PC-3 (cell line): ENCODE results near the gene VPS8. TPM values are rescaled to one million over a fixed set of nuclear protein-coding genes. Genes with fewer than 3 reads are reported as not detected.

ENCODE experiments used
- ATAC-seq: fragments of 200-7000 bp; cut with Tn5 transposase; 2 replicates; pipeline ENCODE4 v1.9.1; 2020; ENCODE audit warnings: mild to moderate bottlenecking, moderate library complexity
- BruUV-seq: library from RNA; stranded (reverse); fragments of 400-500 nt; replicated peaks from 2 replicates; lab custom pipeline; 2021; lab: Mats Ljungman, UMichigan
- CTCF ChIA-PET: fragments of 300-600 bp; sonication (Branson Sonifier 250); formaldehyde crosslinking; loops from one replicate; lab custom pipeline; 2022; ENCODE audit warnings: antibody characterized with exemption; lab: Charles Lee
- POLR2A ChIA-PET: fragments of 300-600 bp; sonication (Branson Sonifier 250); formaldehyde crosslinking; loops from one replicate; lab custom pipeline; 2022; ENCODE audit warnings: antibody characterized with exemption; ENCODE audit not compliant: unreplicated experiment; lab: Charles Lee
- DNase-seq: peaks from one replicate; pipeline ENCODE4 v3.0.0-alpha.2; 2015
- H2AFZ ChIP-seq: fragments of 300-600 bp; sonication (generic); 2 replicates; pipeline ENCODE4 v1.6.0; 2016; ENCODE audit warnings: antibody characterized with exemption, low read length
- H3F3A ChIP-seq: fragments of 300-600 bp; sonication (generic); one replicate; pipeline ENCODE4 v1.6.0; 2017; ENCODE audit warnings: antibody characterized with exemption, low read length, control low read depth, mild to moderate bottlenecking; ENCODE audit not compliant: unreplicated experiment
- H3K27ac ChIP-seq: fragments of 300-600 bp; sonication (generic); 2 replicates; pipeline ENCODE4 v1.5.1; 2016; ENCODE audit warnings: mild to moderate bottlenecking, low read length
- H3K27me3 ChIP-seq: fragments of 300-600 bp; sonication (generic); 2 replicates; pipeline ENCODE4 v1.6.1; 2016; ENCODE audit warnings: low read length, mixed read lengths
- H3K36me3 ChIP-seq: fragments of 300-600 bp; sonication (generic); 2 replicates; pipeline ENCODE4 v1.6.1; 2016; ENCODE audit warnings: low read depth, mixed run types, low read length, mixed read lengths
- H3K4me1 ChIP-seq: fragments of 300-600 bp; sonication (generic); 2 replicates; pipeline ENCODE4 v1.5.1; 2016; ENCODE audit warnings: low read length; ENCODE audit not compliant: insufficient read depth
- H3K4me2 ChIP-seq: fragments of 300-600 bp; sonication (generic); 2 replicates; pipeline ENCODE4 v1.6.0; 2016; ENCODE audit warnings: low read length
- H3K4me3 ChIP-seq: fragments of 300-600 bp; sonication (generic); 2 replicates; pipeline ENCODE4 v1.5.1; 2016; ENCODE audit warnings: mild to moderate bottlenecking, low read length, mixed read lengths
- H3K79me2 ChIP-seq: fragments of 300-600 bp; sonication (generic); 2 replicates; pipeline ENCODE4 v1.6.1; 2017; ENCODE audit warnings: low read length, mixed read lengths
- H3K9ac ChIP-seq: fragments of 300-600 bp; sonication (generic); 2 replicates; pipeline ENCODE4 v1.6.0; 2016; ENCODE audit warnings: mild to moderate bottlenecking, low read length
- H3K9me2 ChIP-seq: fragments of 300-600 bp; sonication (generic); replicated peaks from 2 replicates; pipeline ENCODE4 v1.6.1; 2016; ENCODE audit warnings: mixed run types, low read length, mixed read lengths
- H3K9me3 ChIP-seq: fragments of 300-600 bp; sonication (generic); 2 replicates; pipeline ENCODE4 v1.6.1; 2016; ENCODE audit warnings: low read length, mixed read lengths
- H4K20me1 ChIP-seq: fragments of 300-600 bp; sonication (generic); 2 replicates; pipeline ENCODE4 v1.6.1; 2016; ENCODE audit warnings: low read length, mixed read lengths
- EZH2 ChIP-seq: fragments of 300-600 bp; sonication (generic); IDR thresholded peaks from one replicate; pipeline ENCODE4 v1.6.1; 2017; ENCODE audit warnings: antibody characterized with exemption, mild to moderate bottlenecking, low read length; ENCODE audit not compliant: unreplicated experiment
- EZH2phosphoT487 ChIP-seq: fragments of 300-600 bp; sonication (generic); IDR thresholded peaks from 2 replicates; pipeline ENCODE4 v1.6.1; 2018; ENCODE audit warnings: mild to moderate bottlenecking, antibody characterized with exemption, low read length, borderline replicate concordance
- intact Hi-C: fragments of 100-400 bp; cut with micrococcal nuclease; formaldehyde crosslinking; loops from 2 replicates; pipeline ENCODE4 v1.9.0; 2023
- total RNA-seq: library from RNA; depleted of rRNA; stranded (reverse); fragments of >200 nt; gene quantifications from 2 replicates; pipeline ENCODE4 v1.2.3, GENCODE V29; 2014
- TF ChIP-seq, protein P1 (sequence below): fragments of 300-600 bp; sonication (generic); conservative IDR thresholded peaks from 2 replicates; pipeline ENCODE4 v1.5.1; 2017; ENCODE audit warnings: antibody characterized with exemption, low read depth, mild to moderate bottlenecking, low read length

Gene VPS8
- total RNA-seq, 1 experiment from 2014 or later: 38.0 TPM

- Histone ChIP-seq H3K9me2 (no peaks in the 10 kb centered on the region), H3K4me1 (peaks cover 8% of the 10 kb centered on the region; the same call in 1 of the 2 replicates), H3K36me3 (no peaks in the 10 kb centered on the region), H3K4me2 (no peak overlapping the region), H3F3A (no peaks in the 10 kb centered on the region), H3K79me2 (no peaks in the 10 kb centered on the region), H3K4me3 (no peak overlapping the region), H3K27ac (no peak overlapping the region), H3K9me3 (no peaks in the 10 kb centered on the region), H2AFZ (no peak overlapping the region), H4K20me1 (no peaks in the 10 kb centered on the region), H3K27me3 (no peaks in the 10 kb centered on the region), H3K9ac (no peak overlapping the region)
- no TSS peak for BruUV-seq
- no peak for ATAC-seq
- intact Hi-C loops: no loop called here
- DNase-seq: no peak
- ChIA-PET POLR2A (interaction anchor here (0.6 kb wide), 1 partner anchor 200 kb away, joined by 3 read pairs; no protein-coding TSS in a partner anchor), CTCF (no interaction called here)
- no peak for TF ChIP-seq EZH2
- TF ChIP-seq EZH2phosphoT487: no peak
- TF ChIP-seq, protein P1, sequence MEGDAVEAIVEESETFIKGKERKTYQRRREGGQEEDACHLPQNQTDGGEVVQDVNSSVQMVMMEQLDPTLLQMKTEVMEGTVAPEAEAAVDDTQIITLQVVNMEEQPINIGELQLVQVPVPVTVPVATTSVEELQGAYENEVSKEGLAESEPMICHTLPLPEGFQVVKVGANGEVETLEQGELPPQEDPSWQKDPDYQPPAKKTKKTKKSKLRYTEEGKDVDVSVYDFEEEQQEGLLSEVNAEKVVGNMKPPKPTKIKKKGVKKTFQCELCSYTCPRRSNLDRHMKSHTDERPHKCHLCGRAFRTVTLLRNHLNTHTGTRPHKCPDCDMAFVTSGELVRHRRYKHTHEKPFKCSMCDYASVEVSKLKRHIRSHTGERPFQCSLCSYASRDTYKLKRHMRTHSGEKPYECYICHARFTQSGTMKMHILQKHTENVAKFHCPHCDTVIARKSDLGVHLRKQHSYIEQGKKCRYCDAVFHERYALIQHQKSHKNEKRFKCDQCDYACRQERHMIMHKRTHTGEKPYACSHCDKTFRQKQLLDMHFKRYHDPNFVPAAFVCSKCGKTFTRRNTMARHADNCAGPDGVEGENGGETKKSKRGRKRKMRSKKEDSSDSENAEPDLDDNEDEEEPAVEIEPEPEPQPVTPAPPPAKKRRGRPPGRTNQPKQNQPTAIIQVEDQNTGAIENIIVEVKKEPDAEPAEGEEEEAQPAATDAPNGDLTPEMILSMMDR: no peak
Observed at GRCh38 chr3:184784731-184785500, 27.1 kb upstream of the VPS8 start.

- Histone ChIP-seq H3K4me2 (no peak overlapping the region), H3K27me3 (no peaks in the 10 kb centered on the region), H3K4me3 (no peak overlapping the region), H4K20me1 (no peaks in the 10 kb centered on the region), H3F3A (no peaks in the 10 kb centered on the region), H3K4me1 (peaks cover 8% of the 10 kb centered on the region; the same call in 1 of the 2 replicates), H3K9me2 (no peaks in the 10 kb centered on the region), H3K27ac (no peak overlapping the region), H3K36me3 (no peaks in the 10 kb centered on the region), H3K9ac (no peak overlapping the region), H3K9me3 (no peaks in the 10 kb centered on the region), H2AFZ (no peak overlapping the region), H3K79me2 (no peaks in the 10 kb centered on the region)
- DNase-seq (no peak), ATAC-seq (no peak)
- ChIA-PET POLR2A (interaction anchor here (0.5 kb wide), 1 partner anchor 231 kb away, joined by 7 read pairs; no protein-coding TSS in a partner anchor), CTCF (no interaction called here)
- TF ChIP-seq EZH2: no peak
- TF ChIP-seq EZH2phosphoT487: no peak
- TF ChIP-seq, protein P1: no peak
- BruUV-seq: no TSS peak
- intact Hi-C loops: no loop called here
Observed at GRCh38 chr3:184785890-184786279, 26.1 kb upstream of the VPS8 start.
